SK-N-SH (cell line): Measurements from ENCODE around the gene COL4A2. TPM values are rescaled to one million over a fixed set of nuclear protein-coding genes. Genes with fewer than 3 reads are reported as not detected.

ENCODE experiments used
- CTCF ChIA-PET: fragments of 300-600, 350-600 bp; formaldehyde crosslinking; extraction: SDS; loops from one replicate; lab custom pipeline; 2021; lab: Yijun Ruan, JAX
- POLR2A ChIA-PET: fragments of 350-600 bp; sonication (Branson Sonifier 250); formaldehyde crosslinking; extraction: SDS; loops from one replicate; lab custom pipeline; 2020; ENCODE audit warnings: antibody characterized with exemption, inconsistent platforms; lab: Yijun Ruan, JAX
- DNase-seq: peaks from one replicate; pipeline ENCODE4 v3.0.0; 2012
- H2AFZ ChIP-seq: fragments of 200-600 bp; sonication (generic); 2 replicates; pipeline ENCODE4 v1.8.1; 2016; ENCODE audit warnings: antibody characterized with exemption, mild to moderate bottlenecking, low read depth
- H3F3A ChIP-seq: fragments of 200-600 bp; sonication (generic); replicated peaks from 2 replicates; pipeline ENCODE3; 2016; ENCODE audit warnings: antibody characterized with exemption, mild to moderate bottlenecking; ENCODE audit not compliant: insufficient read depth
- H3K27ac ChIP-seq, 2 experiments: fragments of 200-500 bp in 1 of 2; fragments of 200-600 bp in 1 of 2; sonication (Bioruptor generic) in 1 of 2; sonication (generic), shearing (Covaris generic) in 1 of 2; 2 replicates each; pipeline versions ENCODE4 v1.5.1 to v1.6.1; 2014 to 2016; ENCODE audit warnings: low read depth in 2 of 2, inconsistent platforms in 1 of 2, low read length in 1 of 2, mild to moderate bottlenecking in 1 of 2, mixed read lengths in 1 of 2
- H3K27me3 ChIP-seq: fragments of 200-600 bp; sonication (generic), shearing (Covaris generic); 2 replicates; pipeline ENCODE4 v1.6.1; 2016; ENCODE audit warnings: mixed run types; ENCODE audit not compliant: insufficient read depth
- H3K36me3 ChIP-seq, 2 experiments: fragments of 200-500 bp in 1 of 2; fragments of 200-600 bp in 1 of 2; sonication (Bioruptor generic) in 1 of 2; sonication (generic) in 1 of 2; replicated peaks in 1 of 2; 2 replicates each; pipeline versions ENCODE3 to v1.5.1; 2014 to 2016; ENCODE audit warnings: low read length in 1 of 2, mild to moderate bottlenecking in 1 of 2; ENCODE audit not compliant: insufficient read depth in 2 of 2, control insufficient read depth in 1 of 2
- H3K4me1 ChIP-seq, 2 experiments: fragments of 200-500 bp in 1 of 2; fragments of 200-600 bp in 1 of 2; sonication (Bioruptor generic) in 1 of 2; sonication (generic), shearing (Covaris generic) in 1 of 2; 2 replicates each; pipeline versions ENCODE4 v1.5.1 to v1.6.1; 2014 to 2016; ENCODE audit warnings: low read depth in 1 of 2, low read length in 1 of 2, mixed run types in 1 of 2; ENCODE audit not compliant: insufficient read depth in 2 of 2, control insufficient read depth in 1 of 2
- H3K4me2 ChIP-seq: fragments of 200-600 bp; sonication (generic), shearing (Covaris generic); 2 replicates; pipeline ENCODE4 v1.6.1; 2017; ENCODE audit warnings: mixed run types
- H3K4me3 ChIP-seq, 2 experiments: fragments of 200-500 bp in 1 of 2; fragments of 200-600 bp in 1 of 2; sonication (Bioruptor generic) in 1 of 2; sonication (generic), shearing (Covaris generic) in 1 of 2; 2 replicates each; pipeline versions ENCODE4 v1.5.1 to v1.8.1; 2014 to 2016; ENCODE audit warnings: low read depth in 2 of 2, inconsistent platforms in 1 of 2, low read length in 1 of 2, mild to moderate bottlenecking in 1 of 2, mixed read lengths in 1 of 2, moderate library complexity in 1 of 2
- H3K79me2 ChIP-seq: fragments of 200-600 bp; sonication (generic); 2 replicates; pipeline ENCODE4 v1.8.1; 2017; ENCODE audit warnings: mild to moderate bottlenecking; ENCODE audit not compliant: insufficient read depth
- H3K9ac ChIP-seq: fragments of 200-600 bp; sonication (generic); 2 replicates; pipeline ENCODE4 v1.6.1; 2017; ENCODE audit warnings: mixed run types
- H3K9me2 ChIP-seq: fragments of 200-600 bp; sonication (generic); 2 replicates; pipeline ENCODE4 v1.6.1; 2017; ENCODE audit warnings: mixed run types
- H3K9me3 ChIP-seq: fragments of 200-600 bp; sonication (generic); 2 replicates; pipeline ENCODE4 v1.6.1; 2017; ENCODE audit warnings: mixed run types, mild to moderate bottlenecking, moderate library complexity
- H4K20me1 ChIP-seq: fragments of 200-600 bp; sonication (generic); 2 replicates; pipeline ENCODE4 v1.6.1; 2017; ENCODE audit warnings: mild to moderate bottlenecking, mixed run types; ENCODE audit not compliant: insufficient read depth
- ELF1 ChIP-seq: IDR thresholded peaks from 2 replicates; pipeline ENCODE4 v1.4.0; 2012
- EZH2phosphoT487 ChIP-seq: fragments of 200-600 bp; sonication (generic); IDR thresholded peaks from 2 replicates; pipeline ENCODE4 v1.6.1; 2017; ENCODE audit warnings: low read depth, mixed run types, mild to moderate bottlenecking, antibody characterized with exemption, moderate library complexity, borderline replicate concordance
- FOSL2 ChIP-seq: IDR thresholded peaks from 2 replicates; pipeline ENCODE4 v1.4.0; 2012; ENCODE audit warnings: low read depth, mild to moderate bottlenecking, moderate library complexity, borderline replicate concordance
- FOXJ3 ChIP-seq: sonication (generic); formaldehyde crosslinking; IDR thresholded peaks from 2 replicates; pipeline ENCODE4 v1.5.1; 2020; ENCODE audit warnings: mild to moderate bottlenecking, missing genetic modification reagents
- GABPA ChIP-seq: IDR thresholded peaks from 2 replicates; pipeline ENCODE4 v1.4.0; 2012; ENCODE audit warnings: low read depth, mild to moderate bottlenecking
- GATA2 ChIP-seq: sonication (generic); formaldehyde crosslinking; IDR thresholded peaks from 2 replicates; pipeline ENCODE4 v1.5.0; 2020; ENCODE audit warnings: mild to moderate bottlenecking, missing genetic modification reagents
- JUND ChIP-seq: IDR thresholded peaks from 2 replicates; pipeline ENCODE4 v1.4.0; 2012
- MEF2A ChIP-seq: IDR thresholded peaks from 2 replicates; pipeline ENCODE4 v1.4.0; 2012; ENCODE audit warnings: low read depth, borderline replicate concordance
- MXI1 ChIP-seq: IDR thresholded peaks from 2 replicates; pipeline ENCODE4 v1.6.1; 2012; ENCODE audit warnings: mild to moderate bottlenecking, low read depth, low read length, improper control_type of control experiment
- NRF1 ChIP-seq: IDR thresholded peaks from 2 replicates; pipeline ENCODE4 v1.6.1; 2012; ENCODE audit warnings: low read depth, mild to moderate bottlenecking, low read length
- POLR2AphosphoS5 ChIP-seq: IDR thresholded peaks from 2 replicates; pipeline ENCODE4 v1.6.1; 2012; ENCODE audit warnings: low read depth, low read length
- RAD21 ChIP-seq: IDR thresholded peaks from 2 replicates; pipeline ENCODE4 v1.6.1; 2012; ENCODE audit warnings: mild to moderate bottlenecking, low read length
- RCOR1 ChIP-seq: fragments of 150-350 bp; IDR thresholded peaks from 2 replicates; pipeline ENCODE4 v1.6.1; 2017; ENCODE audit warnings: antibody characterized with exemption, low read length
- RFX5 ChIP-seq: IDR thresholded peaks from 2 replicates; pipeline ENCODE4 v1.6.1; 2012; ENCODE audit warnings: mild to moderate bottlenecking, improper control_type of control experiment, low read length
- RXRA ChIP-seq: IDR thresholded peaks from 2 replicates; pipeline ENCODE4 v1.4.0; 2012; ENCODE audit warnings: low read depth, mild to moderate bottlenecking, borderline replicate concordance
- SIN3A ChIP-seq: IDR thresholded peaks from 2 replicates; pipeline ENCODE4 v1.6.1; 2012; ENCODE audit warnings: low read depth, mild to moderate bottlenecking, low read length, moderate library complexity, borderline replicate concordance
- TEAD4 ChIP-seq: IDR thresholded peaks from 2 replicates; pipeline ENCODE4 v1.4.0; 2012; ENCODE audit warnings: mild to moderate bottlenecking, borderline replicate concordance; ENCODE audit not compliant: insufficient read depth
- WGBS: methylation state at CpG from one replicate; pipeline ENCODE4 v1.1.6; 2017; ENCODE audit warnings: low lambda C conversion rate; 5-methylcytosine and 5-hydroxymethylcytosine counted together
- polyA plus RNA-seq, 3 experiments: library from polyadenylated mRNA; depleted of rRNA; stranded (reverse); fragments of >200 nt; gene quantifications; 2 replicates each; pipeline ENCODE4 v1.2.3, GENCODE V29; 2012
- TF ChIP-seq, protein P1 (sequence below): fragments of 150-350 bp; IDR thresholded peaks from 2 replicates; pipeline ENCODE4 v1.6.1; 2017; ENCODE audit warnings: antibody characterized with exemption, low read length, low read depth, borderline replicate concordance
- TF ChIP-seq, protein P2 (sequence below): IDR thresholded peaks from 2 replicates; pipeline ENCODE4 v1.4.0; 2012; ENCODE audit warnings: low read depth
- TF ChIP-seq, protein P3 (sequence below): IDR thresholded peaks from 2 replicates; pipeline ENCODE4 v1.4.0; 2012; ENCODE audit warnings: low read depth, borderline replicate concordance

Gene COL4A2
- polyA plus RNA-seq, 1 of the 3 experiments (the other 2 are of a cell fraction), result 137 TPM

DNA sequence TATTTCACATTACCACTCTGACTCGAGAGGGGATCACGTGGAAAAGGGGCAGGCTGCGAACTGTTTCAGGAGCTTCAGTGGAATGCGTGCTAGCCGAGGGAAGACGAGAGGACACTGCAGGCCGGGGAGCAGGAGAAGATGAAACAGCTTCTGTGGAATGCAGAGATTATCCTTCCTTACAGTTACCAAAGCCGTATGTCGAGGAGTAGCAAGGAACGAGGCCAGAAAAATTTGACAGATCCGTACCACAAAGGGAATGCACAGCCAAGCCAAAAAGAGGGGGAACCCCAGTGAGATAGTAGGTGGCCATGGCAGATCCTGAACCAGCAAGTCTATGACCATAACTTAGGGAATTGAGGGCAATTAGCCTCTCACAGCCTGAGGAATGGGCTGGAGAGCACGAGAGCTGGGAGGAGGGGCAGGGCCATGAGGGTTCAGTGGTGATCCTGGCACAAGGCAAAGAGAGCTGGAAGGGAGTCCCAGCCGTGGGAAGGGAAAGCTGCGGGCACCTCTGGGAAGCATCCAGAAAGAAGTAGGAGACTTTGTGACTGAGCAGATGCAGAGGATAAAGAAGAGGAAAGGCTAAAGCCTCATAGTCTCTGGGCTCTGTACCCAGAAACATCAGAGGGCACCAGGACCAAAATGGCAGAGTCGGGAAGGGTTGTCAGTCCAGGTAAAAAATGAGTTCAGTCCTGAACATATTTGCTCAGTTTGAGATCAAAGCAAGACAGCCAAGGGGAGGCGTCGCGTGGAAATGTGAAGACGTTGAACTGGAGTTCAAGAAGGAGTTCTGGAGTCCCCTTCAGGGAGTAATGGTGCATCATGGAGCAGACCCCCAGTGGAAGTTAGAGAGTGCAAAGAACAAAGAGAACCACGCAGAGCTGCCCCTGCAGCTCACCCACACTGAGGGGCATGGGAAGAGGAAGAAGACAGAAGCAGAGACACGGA is 5.2 kb upstream of the COL4A2 start:
- Histone ChIP-seq H4K20me1 (peaks cover 23% of the 10 kb centered on the region; the same call in 1 of the 2 replicates), H3K9me2 (no peaks in the 10 kb centered on the region), H3F3A (peaks cover 8% of the 10 kb centered on the region), H3K9ac (no peak overlapping the region), H3K4me1 (peaks cover 29 to 34% of the 10 kb centered on the region in 2 experiments; a peak in 3 of 4 replicates), H3K4me2 (no peak overlapping the region), H3K79me2 (peaks cover 99% of the 10 kb centered on the region), H3K27me3 (no peaks in the 10 kb centered on the region), H2AFZ (no peak overlapping the region), H3K4me3 (no peak overlapping the region), H3K27ac (no peak overlapping the region), H3K9me3 (no peaks in the 10 kb centered on the region), H3K36me3 (peaks cover 0 to 7% of the 10 kb centered on the region in 2 experiments)
- CTCF ChIA-PET, result interaction anchor here (1.0 to 1.4 kb wide), 3 partner anchors 63 to 109 kb away, joined by 3 read pairs; no protein-coding TSS in a partner anchor
- TF ChIP-seq RXRA (no peak), RFX5 (no peak), FOXJ3 (CRISPR knock-in tag) (no peak), RCOR1 (no peak), GATA2 (no peak), MEF2A (no peak), SIN3A (no peak), EZH2phosphoT487 (no peak), POLR2AphosphoS5 (no peak), RAD21 (no peak), TEAD4 (no peak)
- TF ChIP-seq, protein P1, sequence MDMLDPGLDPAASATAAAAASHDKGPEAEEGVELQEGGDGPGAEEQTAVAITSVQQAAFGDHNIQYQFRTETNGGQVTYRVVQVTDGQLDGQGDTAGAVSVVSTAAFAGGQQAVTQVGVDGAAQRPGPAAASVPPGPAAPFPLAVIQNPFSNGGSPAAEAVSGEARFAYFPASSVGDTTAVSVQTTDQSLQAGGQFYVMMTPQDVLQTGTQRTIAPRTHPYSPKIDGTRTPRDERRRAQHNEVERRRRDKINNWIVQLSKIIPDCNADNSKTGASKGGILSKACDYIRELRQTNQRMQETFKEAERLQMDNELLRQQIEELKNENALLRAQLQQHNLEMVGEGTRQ, result no peak
- TF ChIP-seq, protein P2, sequence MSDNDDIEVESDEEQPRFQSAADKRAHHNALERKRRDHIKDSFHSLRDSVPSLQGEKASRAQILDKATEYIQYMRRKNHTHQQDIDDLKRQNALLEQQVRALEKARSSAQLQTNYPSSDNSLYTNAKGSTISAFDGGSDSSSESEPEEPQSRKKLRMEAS, result no peak
- no peak for DNase-seq
- POLR2A ChIA-PET, result no interaction called here
- WGBS, result 88% methylated on average over 21 of the region's 21 CpGs

DNA sequence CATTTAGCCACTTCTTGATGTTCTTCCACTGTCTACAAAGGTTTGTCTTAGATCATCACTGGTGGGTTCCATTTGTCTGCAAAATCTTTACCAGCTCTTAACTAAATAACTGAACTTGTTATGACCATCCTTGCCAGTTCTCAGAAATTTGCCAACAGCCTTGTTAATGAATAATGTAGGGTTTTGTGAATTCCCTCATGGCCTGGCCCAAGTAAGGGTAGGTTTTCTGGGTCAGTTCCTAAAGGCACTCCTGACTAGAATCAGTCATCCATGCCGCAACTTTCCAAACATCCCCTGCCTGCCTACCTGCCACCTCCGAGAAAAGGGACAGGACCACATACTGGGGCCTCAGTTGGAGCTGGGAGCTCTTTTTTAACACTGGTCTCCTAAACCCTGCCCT is 4.1 kb upstream of the COL4A2 start:
- Histone ChIP-seq H3K36me3 (peaks cover 0 to 7% of the 10 kb centered on the region in 2 experiments), H3K4me1 (peaks cover 29 to 39% of the 10 kb centered on the region in 2 experiments; a peak in 3 of 4 replicates), H4K20me1 (peaks cover 20% of the 10 kb centered on the region; the same call in 1 of the 2 replicates), H3K27ac (no peak overlapping the region), H3K27me3 (no peaks in the 10 kb centered on the region), H3K4me2 (peak overlapping the region; percentile 18; the same call in 1 of the 2 replicates), H3K4me3 (no peak overlapping the region), H3F3A (peaks cover 8% of the 10 kb centered on the region), H2AFZ (no peak overlapping the region), H3K9me2 (no peaks in the 10 kb centered on the region), H3K79me2 (peaks cover 100% of the 10 kb centered on the region)
- CTCF ChIA-PET, result interaction anchor here (1.4 kb wide), 2 partner anchors 55 to 108 kb away, joined by 3 read pairs; no protein-coding TSS in a partner anchor
- whole genome bisulfite sequencing, result 86% methylated on average over 2 of the region's 2 CpGs
- TF ChIP-seq, protein P3, sequence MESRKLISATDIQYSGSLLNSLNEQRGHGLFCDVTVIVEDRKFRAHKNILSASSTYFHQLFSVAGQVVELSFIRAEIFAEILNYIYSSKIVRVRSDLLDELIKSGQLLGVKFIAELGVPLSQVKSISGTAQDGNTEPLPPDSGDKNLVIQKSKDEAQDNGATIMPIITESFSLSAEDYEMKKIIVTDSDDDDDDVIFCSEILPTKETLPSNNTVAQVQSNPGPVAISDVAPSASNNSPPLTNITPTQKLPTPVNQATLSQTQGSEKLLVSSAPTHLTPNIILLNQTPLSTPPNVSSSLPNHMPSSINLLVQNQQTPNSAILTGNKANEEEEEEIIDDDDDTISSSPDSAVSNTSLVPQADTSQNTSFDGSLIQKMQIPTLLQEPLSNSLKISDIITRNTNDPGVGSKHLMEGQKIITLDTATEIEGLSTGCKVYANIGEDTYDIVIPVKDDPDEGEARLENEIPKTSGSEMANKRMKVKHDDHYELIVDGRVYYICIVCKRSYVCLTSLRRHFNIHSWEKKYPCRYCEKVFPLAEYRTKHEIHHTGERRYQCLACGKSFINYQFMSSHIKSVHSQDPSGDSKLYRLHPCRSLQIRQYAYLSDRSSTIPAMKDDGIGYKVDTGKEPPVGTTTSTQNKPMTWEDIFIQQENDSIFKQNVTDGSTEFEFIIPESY, result no peak
- no peak for TF ChIP-seq ELF1
- no peak for TF ChIP-seq JUND
- no peak for TF ChIP-seq GABPA
- no peak for TF ChIP-seq SIN3A
- no peak for TF ChIP-seq MXI1
- TF ChIP-seq FOSL2, result no peak
- TF ChIP-seq, protein P1, result no peak
- no peak for TF ChIP-seq POLR2AphosphoS5
- TF ChIP-seq NRF1, result no peak
- TF ChIP-seq RCOR1, result no peak
- TF ChIP-seq, all 33 proteins: peak for 0
- POLR2A ChIA-PET, result no interaction called here
- Histone ChIP-seq H3K9ac (no peak overlapping the region), H3K9me3 (no peaks in the 10 kb centered on the region)
- DNase-seq, result no peak
